ENCODE data around the gene PRODH2.

Gene PRODH2, protein sequence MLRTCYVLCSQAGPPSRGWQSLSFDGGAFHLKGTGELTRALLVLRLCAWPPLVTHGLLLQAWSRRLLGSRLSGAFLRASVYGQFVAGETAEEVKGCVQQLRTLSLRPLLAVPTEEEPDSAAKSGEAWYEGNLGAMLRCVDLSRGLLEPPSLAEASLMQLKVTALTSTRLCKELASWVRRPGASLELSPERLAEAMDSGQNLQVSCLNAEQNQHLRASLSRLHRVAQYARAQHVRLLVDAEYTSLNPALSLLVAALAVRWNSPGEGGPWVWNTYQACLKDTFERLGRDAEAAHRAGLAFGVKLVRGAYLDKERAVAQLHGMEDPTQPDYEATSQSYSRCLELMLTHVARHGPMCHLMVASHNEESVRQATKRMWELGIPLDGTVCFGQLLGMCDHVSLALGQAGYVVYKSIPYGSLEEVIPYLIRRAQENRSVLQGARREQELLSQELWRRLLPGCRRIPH

DNA sequence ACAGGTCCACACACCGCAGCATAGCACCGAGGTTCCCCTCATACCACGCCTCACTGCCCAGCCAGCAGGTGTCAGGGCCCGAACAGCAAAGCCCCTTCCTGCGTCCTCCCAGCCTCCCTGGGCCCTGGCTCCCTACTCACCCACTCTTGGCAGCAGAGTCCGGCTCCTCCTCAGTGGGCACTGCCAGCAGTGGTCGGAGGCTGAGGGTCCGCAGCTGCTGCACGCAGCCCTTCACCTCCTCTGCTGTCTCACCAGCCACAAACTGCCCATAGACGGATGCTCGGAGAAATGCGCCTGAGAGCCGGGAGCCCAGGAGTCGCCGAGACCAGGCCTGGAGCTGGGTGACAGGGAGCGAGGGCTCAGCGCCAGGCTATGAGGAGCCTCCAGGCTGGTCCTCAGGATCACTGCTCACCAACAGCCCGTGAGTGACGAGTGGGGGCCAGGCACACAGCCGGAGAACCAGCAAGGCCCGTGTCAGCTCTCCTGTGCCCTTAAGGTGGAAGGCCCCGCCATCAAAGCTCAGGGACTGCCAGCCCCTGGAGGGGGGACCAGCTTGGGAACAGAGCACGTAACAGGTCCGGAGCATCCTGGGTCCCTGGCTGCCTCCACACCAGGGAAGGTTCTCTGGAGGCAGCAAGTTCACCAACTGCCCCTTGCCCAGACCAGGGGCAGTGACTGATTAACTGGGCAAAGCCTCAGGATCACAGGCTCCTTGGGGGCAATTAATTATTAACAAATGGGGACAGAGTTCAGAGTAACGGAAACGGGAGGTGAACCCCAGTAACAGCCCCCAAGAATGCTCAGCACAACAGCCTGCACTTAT lies at the start of gene PRODH2:
PRODH2 (minus strand) TSS at position 626 of the 823 bp plus-strand sequence; CDS start at position 586, 40 bp downstream.
- DNase-seq (ENCODE audit: low read depth), result no peak

DNA sequence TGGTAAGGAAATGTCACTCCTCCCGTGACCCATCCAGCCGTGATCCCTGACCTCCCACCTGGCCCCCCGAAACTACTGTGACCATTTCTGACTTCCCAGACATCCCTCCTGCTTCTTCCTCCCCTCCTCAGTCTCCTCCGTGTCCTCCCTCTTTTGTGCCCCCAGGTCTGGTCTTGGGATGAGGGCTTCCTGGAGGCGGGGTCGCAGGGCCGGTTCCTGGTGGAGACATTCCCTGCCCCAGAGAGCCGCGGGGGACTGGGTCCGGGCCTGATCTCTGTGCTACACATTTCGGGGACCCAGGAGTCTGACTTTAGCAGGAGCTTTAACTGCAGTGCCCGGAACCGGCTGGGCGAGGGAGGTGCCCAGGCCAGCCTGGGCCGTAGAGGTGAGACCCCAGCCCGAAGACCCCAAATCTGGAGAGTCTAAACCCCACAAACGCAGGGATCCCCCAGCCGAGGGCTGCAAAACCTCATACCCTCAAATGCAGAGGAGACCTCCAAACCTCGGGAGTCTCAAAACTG lies 49.1 kb upstream of the PRODH2 start:
- no peak for DNase-seq (ENCODE audit: low read depth)

DNA sequence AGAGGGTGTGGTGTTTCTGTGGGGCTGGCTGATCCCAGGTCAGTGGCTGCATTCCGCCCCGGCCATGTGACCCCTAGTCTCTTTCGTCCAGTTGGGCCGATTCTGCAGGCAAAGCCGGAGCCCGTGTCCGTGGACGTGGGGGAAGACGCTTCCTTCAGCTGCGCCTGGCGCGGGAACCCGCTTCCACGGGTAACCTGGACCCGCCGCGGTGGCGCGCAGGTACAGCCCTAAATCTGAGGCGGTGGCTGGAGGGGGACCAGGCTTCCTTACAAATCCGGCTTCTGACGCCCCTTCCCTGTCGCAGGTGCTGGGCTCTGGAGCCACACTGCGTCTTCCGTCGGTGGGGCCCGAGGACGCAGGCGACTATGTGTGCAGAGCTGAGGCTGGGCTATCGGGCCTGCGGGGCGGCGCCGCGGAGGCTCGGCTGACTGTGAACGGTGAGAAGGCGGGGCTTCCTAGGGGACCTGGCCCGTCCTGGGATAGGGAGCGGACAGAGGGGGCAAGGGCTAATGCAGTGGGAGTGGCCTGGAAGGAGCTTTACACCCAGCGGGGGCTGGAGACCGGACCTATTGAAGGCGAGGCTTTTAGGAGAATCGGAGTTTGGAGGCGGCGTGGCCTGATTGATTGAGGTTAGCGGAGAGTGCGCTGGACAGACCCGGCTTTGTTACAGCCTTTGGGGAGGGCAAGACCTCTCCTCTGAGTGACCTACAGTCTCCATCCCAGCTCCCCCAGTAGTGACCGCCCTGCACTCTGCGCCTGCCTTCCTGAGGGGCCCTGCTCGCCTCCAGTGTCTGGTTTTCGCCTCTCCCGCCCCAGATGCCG lies 48.4 kb upstream of the PRODH2 start:
- no peak for DNase-seq (ENCODE audit: low read depth)

DNA sequence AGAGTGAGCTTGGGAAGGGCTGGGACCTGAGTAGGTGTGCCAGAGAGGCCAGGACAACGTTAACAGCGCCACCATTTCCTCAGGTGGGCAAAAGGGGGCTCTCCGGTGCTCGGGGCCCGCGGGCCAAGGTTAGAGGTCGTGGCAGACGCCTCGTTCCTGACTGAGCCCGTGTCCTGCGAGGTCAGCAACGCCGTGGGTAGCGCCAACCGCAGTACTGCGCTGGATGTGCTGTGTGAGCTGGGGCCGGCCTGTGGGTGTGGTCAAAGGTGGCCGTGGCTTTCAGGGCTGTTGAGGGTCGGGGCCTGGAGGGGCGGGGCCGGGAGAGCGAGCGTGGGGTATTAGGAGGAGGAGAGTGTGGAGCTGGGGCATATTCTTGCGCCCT lies 47.8 kb upstream of the PRODH2 start:
- no peak for DNase-seq (ENCODE audit: low read depth)

DNA sequence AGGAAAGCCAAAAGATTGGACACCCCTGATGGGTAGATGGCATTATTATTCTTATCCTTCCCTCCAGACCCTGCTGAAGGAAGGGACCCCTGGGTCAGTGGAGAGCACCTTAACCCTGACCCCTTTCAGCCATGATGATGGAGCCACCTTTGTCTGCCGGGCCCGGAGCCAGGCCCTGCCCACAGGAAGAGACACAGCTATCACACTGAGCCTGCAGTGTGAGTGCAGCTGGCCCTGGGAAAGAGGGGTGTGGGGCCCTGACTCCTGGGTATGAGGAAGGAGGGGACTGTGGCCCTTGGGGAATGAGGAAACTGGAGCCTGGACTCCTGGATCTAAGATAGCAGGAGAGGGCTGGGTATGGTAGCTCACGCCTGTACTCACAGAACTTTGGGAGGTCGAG lies 46.8 kb upstream of the PRODH2 start:
- no peak for DNase-seq (ENCODE audit: low read depth)

DNA sequence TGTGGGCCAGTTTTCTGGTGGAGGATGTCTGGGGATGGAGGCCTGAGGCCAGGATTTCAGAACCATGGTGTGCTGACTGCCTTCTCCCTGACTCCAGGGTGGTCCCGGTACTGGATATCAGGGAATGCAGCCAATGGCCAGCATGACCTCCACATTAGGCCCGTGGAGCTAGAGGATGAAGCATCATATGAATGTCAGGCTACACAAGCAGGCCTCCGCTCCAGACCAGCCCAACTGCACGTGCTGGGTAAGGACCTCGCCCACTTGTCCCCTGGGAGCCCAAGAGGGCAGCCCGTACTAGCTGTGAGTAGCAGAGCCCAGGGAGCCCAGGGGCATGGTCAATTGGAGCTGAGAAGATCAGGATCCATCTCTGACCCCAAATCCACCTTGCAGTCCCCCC lies 45.7 kb upstream of the PRODH2 start:
- no peak for DNase-seq (ENCODE audit: low read depth)

DNA sequence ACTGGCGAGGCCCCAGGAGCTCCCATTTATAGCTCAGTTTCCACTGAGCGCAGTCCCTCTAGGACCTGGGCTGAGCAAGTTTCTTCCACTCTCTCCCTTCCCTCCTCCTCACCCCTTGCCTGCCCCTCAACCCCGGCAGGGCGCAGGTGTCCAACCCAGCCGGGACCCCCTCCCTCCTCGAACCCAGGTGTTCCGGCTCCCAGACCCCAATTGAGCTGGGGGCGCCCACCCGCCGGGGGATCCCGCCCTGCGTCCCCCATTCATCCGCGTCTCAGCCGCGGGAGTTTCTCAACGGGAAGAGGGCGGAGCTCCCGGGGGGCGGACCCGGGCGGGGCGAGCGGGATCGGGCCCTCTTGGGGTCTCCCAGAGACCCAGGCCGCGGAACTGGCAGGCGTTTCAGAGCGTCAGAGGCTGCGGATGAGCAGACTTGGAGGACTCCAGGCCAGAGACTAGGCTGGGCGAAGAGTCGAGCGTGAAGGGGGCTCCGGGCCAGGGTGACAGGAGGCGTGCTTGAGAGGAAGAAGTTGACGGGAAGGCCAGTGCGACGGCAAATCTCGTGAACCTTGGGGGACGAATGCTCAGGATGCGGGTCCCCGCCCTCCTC lies 44.0 kb upstream of the PRODH2 start, which contains the start of gene KIRREL2:
KIRREL2 (plus strand) TSS at position 366 of the 604 bp plus-strand sequence; CDS start at position 575, 209 bp downstream.
- no peak for DNase-seq (ENCODE audit: low read depth)

DNA sequence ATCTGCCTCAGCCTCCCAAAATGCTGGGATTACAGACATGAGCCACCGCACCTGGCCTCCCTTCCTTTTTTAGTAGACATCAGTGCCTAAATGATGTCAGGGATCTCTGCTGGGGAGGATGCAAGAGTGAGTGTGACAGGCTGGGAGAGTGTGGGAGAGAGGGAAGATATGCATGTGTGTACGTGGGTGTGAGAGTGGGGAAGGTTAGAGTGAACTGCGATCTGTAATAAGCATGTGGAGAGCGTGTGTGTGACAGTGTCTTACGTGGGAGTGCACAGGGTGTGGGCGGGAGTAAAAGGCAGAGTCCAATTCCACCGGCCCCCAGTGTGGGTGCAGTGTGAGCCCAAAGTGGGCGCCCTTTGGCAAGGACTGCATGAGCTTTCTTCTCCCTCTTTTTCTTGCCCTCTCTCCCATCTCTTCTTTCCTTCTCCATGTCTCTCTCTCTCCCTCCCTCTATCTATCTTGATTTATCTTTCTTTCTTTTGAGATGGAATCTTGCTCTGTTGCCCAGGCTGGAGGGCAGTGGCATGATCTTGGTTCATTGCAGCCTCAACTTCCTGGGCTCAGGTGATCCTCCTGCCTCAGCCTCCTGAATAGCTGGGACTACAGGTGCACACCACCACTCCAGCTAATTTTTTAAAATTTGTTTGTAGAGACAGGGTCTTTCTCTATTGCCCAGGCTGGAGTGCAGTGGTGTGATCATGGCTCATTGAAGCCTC lies 40.6 kb upstream of the PRODH2 start:
- no peak for DNase-seq (ENCODE audit: low read depth)

DNA sequence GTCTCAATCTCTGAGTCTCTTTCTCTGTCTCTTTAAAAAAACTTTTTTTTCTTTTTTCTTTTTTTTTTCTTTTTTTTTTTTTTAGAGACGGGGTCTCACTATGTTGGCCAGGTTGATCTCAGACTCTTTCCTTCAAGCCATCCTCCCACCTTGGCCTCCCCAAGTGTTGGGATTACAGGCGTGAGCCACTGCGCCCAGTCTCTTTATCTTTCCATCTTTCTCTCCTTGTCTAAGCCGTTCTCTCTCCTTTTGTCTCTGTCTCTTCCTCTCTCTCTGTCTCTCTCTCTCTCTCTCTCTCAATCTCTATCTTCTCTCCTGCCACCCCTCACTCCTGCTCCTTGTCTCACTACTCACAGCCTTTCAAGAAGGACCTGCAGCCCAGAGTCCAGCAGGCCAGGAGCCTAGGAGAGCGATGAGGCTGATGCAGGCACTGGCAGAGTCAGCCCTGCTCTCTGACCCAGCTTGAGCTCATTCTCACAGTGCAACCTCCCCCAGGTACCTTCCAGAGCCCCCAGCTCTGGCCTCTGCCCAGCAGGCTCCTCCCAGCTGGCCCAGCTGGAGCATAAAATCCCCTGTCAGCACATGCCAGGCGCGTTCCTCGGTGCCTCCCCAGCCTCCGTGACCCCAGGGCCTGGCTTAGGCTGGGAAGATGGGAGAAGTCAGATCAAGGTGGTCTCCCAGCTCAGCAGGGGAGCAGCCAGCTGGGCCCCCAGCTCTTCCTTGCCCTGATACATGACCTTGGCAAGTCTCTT lies 39.6 kb upstream of the PRODH2 start, which contains the start of gene NPHS1:
NPHS1 (minus strand) TSS at position 476 of the 752 bp plus-strand sequence. CDS start 667 bp downstream, outside the sequence.
- no peak for DNase-seq (ENCODE audit: low read depth)

DNA sequence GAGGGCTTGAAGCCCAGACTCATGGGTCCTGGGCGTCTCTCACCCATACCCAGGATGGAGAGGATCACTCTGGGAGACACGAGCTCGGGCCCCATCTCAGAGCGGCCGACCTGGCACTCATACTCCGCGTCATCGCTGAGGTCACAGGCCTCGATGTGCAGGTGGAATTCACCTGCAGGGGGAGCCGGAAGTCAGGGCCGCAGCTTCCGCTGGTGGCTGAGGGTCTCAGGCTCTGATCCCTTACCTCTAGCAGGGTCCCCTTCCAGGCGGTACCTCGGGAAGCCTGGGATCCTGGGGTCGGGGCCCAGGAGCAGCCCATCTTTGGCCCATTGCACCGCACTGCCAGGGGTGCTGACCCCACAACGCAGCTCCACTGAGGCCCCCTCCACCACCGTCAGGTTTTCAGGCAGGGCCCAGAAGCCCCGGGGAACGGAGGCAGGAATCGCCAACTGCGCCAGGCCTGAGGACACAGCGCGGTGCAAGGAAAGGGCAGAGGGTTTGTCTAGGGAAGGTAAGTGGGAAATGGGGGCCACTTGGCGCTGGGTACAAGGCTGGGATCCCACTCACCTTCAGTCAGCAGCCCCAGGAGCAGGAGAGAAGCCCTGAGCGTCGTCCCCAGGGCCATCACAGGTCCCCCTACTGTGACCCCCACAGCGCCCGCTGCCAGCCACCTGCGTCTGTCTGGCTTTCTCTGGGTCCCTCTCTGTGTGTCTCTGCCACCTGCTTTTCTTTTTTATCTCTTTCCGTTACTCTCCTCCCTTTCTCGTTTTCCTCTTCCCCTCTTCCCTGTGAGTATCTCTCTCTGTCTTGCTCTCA lies 38.8 kb upstream of the PRODH2 start:
- no peak for DNase-seq (ENCODE audit: low read depth)

DNA sequence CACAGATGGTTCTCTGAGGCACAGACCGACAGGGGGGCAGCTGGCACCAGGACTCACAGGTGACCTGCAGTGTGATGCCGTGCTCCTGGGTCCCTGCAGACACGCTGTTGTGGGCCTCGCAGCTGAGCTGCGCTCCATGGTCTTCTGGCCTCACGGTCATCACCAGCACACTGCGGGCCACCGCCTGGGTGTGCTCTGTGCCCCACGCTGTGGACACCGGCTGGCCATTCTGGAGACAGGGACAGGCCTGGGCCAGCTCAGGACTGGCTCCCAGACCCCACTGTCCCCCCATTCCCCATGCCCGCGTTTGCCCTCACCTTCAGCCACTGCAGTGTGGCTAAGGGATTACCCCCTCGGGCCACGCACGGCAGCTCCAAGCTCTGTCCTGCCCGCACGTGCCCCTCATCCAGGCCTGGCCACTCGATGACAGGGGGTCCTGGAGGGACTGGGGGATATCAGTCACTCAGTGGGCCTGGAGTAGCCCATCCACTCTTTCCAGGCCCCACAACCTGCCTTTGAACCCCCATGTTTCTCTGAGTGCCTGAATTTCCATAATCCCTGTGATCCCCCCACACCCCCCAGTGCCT lies 36.4 kb upstream of the PRODH2 start:
- DNase-seq (ENCODE audit: low read depth), result no peak

DNA sequence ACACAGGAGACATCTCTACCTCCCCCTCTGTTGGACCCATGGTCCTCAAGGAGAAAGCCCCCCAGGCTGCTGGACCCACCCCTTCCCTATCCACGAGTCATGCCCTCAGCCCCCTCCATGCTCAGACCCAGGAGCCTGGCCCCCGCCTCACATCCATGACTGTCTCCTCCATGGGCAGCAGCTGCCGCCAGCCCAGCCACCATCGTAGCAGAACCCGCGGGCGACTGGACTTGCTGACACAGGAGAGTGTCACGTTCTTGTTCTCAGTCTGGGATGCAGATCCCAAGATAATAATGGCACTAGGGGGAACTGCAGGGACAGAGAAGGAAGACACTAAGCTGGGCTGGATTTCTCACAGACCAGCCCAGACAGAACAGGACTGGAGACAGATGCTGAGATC lies 35.8 kb upstream of the PRODH2 start:
- DNase-seq (ENCODE audit: low read depth), result no peak

DNA sequence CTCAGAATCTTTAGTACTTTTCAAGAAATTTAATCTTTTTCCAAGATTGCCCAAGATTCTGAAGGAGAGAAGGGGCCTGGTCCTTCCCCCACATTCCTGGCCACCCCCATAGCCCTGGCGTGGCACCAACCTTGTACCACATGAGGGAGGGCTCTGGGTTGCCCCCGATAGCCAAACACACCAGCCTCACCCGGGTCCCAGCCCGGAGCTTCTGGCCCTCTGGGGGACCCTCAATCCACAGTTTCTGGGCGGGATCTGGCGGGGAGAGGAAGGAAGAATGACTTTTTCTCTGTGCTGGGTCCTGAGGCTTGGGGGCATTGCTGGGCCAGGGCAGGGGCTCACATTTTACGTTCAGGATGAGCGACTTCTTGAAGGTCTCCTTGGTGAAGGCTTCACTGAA lies 35.3 kb upstream of the PRODH2 start:
- DNase-seq (ENCODE audit: low read depth), result no peak

DNA sequence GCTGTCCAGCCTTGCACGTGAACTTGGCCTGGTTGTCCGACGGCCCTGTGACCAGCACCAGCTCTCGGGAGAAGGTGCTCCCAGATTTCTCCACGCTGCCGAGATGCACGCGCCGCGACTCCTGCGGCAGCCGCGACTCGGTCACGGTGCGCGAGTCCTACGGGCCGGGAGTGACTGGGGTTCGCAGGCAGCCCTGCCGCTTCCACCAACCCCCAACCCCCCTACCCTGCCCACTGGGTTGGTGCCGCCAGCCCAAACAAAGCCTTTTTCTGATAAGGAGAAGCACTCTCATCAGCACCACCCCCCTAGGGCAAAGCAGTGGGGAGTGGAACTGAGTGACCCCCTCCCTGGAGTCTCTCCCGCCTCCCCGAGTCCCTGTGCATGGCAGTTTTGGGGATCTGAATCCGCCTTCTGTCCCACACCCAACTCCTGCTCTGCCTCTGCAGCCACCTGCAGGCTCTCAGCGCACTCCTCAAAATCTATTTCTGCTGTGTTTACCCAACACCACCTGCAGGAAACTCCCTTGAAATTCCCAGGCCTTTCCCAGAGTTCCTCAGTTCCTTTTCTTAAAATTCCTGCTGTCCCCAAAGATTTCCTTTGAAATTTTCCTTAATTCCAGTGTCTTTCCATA lies 33.5 kb upstream of the PRODH2 start:
- no peak for DNase-seq (ENCODE audit: low read depth)

DNA sequence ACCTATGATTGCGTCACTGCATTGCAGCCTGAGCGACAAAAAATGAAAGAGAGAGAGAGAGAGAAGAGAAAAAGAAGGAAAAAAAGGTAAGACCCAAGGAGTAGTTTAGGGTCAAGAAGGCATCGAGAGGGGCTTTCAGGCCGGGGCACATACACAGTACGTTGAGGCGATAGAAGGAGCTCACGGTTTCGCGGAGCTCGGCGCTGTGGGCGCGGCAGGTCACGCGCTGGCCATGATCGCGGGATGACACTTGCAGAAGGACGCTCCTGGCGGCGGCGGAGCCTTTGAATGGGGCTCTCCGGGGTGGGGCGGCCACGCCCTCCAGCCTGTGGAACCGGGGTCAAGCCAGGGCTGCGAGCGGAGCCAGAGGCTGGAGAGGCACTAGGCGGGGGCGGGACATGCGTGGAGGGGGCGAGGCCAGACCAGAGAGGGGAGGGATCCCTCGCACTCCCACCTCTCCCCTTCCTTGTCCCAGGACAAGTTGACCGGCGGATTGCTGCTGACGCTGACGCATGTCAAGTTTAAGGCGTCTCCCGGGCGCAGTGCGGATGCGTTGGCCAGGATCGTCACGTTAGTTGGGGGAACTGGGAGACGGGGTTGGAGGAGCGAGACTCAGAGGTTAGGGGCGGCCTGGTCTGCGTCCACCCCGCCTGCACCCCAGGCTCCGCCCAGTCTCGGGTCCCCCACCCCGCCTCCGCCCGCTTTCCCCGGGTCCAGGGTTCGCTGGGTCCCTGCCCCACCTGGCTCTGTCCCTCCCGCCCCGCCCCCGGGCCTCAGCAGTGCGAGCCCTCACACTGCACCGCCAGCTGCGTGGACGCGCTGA lies 32.8 kb upstream of the PRODH2 start:
- DNase-seq (ENCODE audit: low read depth), result no peak

DNA sequence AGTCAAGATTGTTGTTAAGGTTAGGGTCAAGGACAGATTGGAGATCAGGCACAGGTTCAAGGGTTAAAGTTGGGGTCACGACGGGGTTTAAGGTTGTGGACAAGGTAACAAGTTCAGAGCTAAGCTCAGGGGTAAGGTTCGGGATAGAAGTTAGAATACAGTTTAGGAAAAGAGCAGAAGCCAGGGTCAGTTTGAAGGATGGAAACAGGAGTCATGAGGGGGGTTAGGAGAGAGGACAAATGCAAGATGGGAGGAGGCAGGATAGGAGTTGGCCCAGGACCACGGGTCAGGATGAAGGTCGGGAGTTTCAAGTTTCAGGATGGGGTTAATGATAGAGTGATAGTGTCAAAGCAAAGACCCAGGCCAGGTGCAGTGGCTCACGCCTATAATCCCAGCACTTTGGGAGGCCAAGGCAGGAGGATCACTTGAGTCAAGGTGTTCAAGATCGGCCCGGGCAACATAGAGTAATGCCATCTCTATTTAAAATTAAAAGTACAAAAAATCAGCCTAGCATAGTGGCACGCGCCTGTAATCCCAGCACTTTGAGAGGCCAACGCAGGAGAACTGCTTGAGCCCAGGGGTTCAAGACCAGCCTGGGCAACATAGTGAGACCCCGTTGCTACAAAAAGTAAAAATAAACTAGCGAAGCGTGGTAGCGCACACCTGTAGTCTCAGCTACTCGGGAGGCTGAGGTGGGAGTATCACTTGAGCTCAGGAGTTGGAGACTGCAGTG lies 32.0 kb upstream of the PRODH2 start:
- DNase-seq (ENCODE audit: low read depth), result no peak
